SIG-M5 (cell line): Measurements from ENCODE around the gene NSA2.
"Not testable (repeated sequence)": the region's sequence is repeated elsewhere in the genome, so short reads cannot be mapped to it uniquely, and the experiment has no call there.

ENCODE experiments used
- DNase-seq: peaks from one replicate; lab custom pipeline; 2025; lab: John Stamatoyannopoulos, UW

Gene NSA2

GRCh38 chr5:74766849-74767578, at the start of gene NSA2, which contains the start of gene GFM2:
NSA2 (plus strand) TSS chr5:74767249; CDS start chr5:74767361, 112 bp downstream.
GFM2 (minus strand) TSS chr5:74767117; CDS start chr5:74763742, 3,375 bp downstream.
- peak; percentile 70 for DNase-seq

- no peak for DNase-seq
Observed at GRCh38 chr5:74717596-74717995, 49.5 kb upstream of the NSA2 start.

GRCh38 chr5:74722271-74722670, 44.8 kb upstream of the NSA2 start:
- DNase-seq: no peak

GRCh38 chr5:74725331-74725730, 41.7 kb upstream of the NSA2 start:
- DNase-seq: no peak

- DNase-seq: no peak
Observed at GRCh38 chr5:74736759-74737158, 30.3 kb upstream of the NSA2 start.

GRCh38 chr5:74738406-74738805, 28.6 kb upstream of the NSA2 start:
- DNase-seq: no peak

GRCh38 chr5:74748742-74749141, 18.3 kb upstream of the NSA2 start:
- DNase-seq: not testable (repeated sequence)

- DNase-seq: no peak
Observed at GRCh38 chr5:74761241-74761640, 5.8 kb upstream of the NSA2 start.

- DNase-seq: no peak
Observed at GRCh38 chr5:74762599-74762998, 4.5 kb upstream of the NSA2 start.

- DNase-seq: no peak
Observed at GRCh38 chr5:74763504-74763903, 3.5 kb upstream of the NSA2 start.

GRCh38 chr5:74765201-74765600, 1.8 kb upstream of the NSA2 start:
- DNase-seq: no peak

- no peak for DNase-seq
Observed at GRCh38 chr5:74765929-74766328, 1.1 kb upstream of the NSA2 start.

GRCh38 chr5:74766418-74766848, 616 bp upstream of the NSA2 start:
- DNase-seq: peak; percentile 79

- DNase-seq: no peak
Observed at GRCh38 chr5:74767579-74767913, 497 bp downstream of the NSA2 start.

GRCh38 chr5:74772359-74772758, 5.3 kb downstream of the NSA2 start:
- DNase-seq: no peak

- DNase-seq: no peak
Observed at GRCh38 chr5:74778609-74779008, 11.6 kb downstream of the NSA2 start.

GRCh38 chr5:74786851-74787250, 19.8 kb downstream of the NSA2 start:
- DNase-seq: no peak

- no peak for DNase-seq
Observed at GRCh38 chr5:74787424-74787823, 20.4 kb downstream of the NSA2 start.

- not testable (repeated sequence) for DNase-seq
Observed at GRCh38 chr5:74791669-74792068, 24.6 kb downstream of the NSA2 start.

- DNase-seq: no peak
Observed at GRCh38 chr5:74798977-74799911, 32.2 kb downstream of the NSA2 start.

- no peak for DNase-seq
Observed at GRCh38 chr5:74801197-74801596, 34.1 kb downstream of the NSA2 start.

- DNase-seq: no peak
Observed at GRCh38 chr5:74801941-74802340, 34.9 kb downstream of the NSA2 start.

GRCh38 chr5:74810915-74811314, 43.9 kb downstream of the NSA2 start:
- DNase-seq: no peak
